ENCODE data around the gene SMIM10.
"Not testable (repeated sequence)": the region's sequence is repeated elsewhere in the genome, so short reads cannot be mapped to it uniquely, and the experiment has no call there.

The SMIM10 gene

DNA sequence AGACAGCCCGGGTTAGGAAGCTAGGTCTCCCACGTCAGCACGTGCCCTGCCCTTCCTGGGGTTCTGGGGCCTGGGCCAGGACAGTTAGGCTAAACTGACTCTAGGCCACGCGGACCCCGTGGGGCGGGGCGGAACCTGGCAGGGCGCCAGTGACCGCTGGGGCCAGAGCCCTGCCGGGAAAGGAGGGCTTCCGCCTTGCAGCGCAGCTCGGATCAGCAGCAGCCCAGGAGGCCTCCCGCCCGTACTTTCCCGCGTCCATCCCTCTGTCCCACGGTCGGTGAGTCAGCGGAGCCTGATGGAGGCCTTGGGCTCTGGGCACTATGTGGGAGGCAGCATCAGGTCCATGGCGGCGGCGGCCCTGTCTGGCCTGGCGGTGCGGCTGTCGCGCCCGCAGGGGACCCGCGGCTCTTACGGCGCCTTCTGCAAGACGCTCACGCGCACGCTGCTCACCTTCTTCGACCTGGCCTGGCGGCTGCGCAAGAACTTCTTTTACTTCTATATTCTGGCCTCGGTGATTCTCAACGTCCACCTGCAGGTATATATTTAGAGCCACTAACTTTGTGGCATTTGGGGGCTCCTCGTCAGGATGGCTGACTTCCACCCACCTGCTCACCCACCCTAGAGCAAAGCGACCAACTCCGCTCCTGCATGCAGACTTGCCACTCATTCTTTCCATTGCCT, at the start of gene SMIM10:
Gene SMIM10, plus strand, starts transcription at position 191 of the 681 bp plus-strand sequence. Its CDS starts 105 bp downstream, at position 296.
- peak in 33 of 56 donors; percentile 0 to 42 (median 5) for DNase-seq

DNA sequence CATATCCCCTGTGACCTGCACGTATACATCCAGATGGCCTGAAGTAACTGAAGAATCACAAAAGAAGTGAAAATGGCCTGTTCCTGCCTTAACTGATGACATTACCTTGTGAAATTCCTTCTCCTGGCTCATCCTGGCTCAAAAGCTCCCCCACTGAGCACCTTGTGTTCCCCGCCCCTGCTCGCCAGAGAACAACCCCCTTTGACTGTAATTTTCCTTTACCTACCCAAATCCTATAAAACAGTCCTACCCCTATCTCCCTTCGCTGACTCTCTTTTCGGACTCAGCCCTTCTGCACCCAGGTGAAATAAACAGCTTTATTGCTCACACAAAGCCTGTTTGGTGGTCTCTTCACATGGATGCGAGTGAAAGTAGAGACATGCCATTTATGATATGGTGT, 44.4 kb upstream of the SMIM10 start:
- not testable (repeated sequence) for DNase-seq

DNA sequence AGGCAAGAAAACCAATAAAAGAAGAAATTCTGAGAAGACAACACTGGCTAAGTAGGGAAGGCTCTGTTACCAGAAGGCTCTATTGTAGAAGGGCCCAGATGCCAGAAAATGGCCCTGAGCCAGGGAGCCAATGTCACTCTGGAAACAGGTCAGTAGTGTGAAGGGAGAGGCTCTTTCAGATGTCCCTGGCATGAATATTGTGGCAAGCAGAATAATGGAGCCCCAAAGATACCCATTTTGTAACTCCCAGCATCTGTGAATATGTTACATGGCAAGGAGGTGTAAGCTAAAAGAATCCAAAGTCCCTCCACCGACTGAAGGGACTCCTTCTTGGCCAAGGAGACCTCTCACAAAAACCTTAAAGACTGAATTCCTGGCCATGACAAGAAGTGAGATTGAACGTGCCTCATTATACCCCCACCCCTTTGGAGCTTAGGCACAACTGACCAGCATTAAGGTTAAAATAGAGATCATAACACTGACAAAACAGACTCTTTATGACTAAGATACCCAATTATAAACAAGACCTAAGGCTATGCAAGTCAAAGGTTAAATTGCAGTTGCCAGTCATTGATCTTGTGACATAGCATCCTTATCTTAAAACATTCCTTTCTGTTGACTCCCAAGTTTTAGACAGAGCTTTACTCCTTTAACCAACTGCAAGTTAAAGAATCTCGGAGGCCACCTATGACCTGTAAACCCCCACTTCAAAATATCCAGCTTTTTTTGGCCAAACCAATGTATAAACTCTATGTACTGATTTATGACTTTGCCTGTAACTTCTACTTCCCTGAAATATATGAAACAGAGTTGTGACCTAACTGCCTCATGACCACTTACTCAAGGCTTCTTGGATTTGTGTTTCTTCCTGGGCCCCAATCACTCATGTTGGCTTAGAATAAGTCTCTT, 42.2 kb upstream of the SMIM10 start:
- DNase-seq = no peak

DNA sequence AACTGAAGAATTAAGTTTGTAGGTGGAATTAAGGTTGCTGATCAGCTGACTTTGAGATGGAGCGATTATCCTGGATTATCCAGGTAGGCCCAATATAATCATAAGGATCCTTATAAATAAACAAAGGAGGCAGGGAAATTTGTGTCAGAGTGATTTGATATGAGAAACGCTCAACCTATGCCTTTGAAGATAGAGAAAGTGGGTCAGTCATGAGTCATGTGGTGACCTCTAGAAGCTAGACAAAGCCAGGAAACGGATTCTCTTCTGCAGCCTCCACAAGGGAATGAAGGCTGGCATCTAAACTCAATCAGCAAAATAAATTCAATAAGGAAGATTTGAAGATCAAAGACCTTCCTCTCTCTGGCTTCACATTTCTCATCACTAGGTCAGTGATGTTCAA, 41.5 kb upstream of the SMIM10 start:
- no peak for DNase-seq

DNA sequence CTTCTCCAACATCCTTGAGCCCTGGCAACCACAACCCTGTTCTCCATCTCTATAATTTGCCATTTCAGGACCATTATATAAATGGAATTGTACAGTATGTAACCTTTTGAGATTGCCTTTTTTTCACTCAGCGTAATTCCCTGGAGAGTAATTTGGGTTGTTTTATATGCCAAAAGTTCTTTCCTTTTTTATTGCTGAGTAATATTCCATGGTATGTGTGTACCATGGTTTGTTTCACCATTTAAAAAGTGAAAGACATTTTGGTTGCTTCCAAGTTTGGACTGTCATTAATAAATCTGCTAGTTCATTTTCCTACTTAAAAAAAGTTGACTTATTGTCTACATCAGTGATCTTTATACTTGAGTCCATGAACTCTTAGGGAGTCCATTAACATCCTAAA, 33.0 kb upstream of the SMIM10 start:
- DNase-seq = no peak

DNA sequence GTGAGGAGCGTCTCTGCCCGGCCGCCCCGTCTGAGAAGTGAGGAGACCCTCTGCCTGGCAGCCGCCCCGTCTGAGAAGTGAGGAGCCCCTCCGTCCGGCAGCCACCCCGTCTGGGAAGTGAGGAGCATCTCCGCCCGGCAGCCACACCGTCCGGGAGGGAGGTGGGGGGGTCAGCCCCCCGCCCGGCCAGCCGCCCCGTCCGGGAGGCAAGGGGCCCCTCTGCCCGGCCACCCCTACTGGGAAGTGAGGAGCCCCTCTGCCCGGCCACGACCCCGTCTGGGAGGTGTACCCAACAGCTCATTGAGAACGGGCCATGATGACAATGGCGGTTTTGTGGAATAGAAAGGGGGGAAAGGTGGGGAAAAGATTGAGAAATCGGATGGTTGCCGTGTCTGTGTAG, 30.4 kb upstream of the SMIM10 start:
- DNase-seq = not testable (repeated sequence)

DNA sequence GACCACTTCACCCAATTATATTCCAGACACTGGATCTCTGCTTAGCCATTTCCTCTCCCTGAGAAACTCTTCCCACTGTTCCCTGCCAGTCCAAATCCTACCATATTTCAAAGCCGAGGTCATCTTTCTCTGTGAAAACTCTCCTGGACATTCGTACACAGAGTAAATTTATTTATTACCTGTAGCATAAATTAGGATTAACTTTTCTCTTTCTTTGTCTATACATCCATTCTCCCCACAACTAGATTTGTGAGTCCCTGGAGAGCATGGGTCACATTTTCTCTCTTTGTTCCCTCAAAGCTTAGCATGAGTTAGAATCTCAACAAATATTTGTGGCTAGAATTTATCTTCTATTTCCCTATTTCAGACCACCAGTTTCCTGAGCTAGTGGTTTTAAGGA, 27.8 kb upstream of the SMIM10 start:
- DNase-seq = no peak

DNA sequence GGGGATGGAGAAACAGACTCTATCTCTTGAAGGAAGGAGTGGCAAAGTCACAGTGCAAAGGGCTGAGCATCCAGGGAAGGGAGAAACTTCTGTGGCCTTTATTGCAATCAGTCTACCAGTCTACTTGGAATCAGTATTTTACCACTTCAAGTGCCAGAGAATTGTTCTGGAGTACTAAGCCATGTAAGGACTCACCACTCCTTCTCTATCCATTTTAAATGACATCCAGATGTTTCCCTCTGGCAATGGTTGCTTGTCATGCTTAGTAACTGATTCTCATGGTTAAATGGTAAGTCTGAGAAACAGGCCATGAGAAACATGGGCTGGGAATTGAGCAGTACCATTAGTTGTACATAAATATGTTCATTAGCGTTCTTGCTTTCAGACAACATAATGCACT, 21.1 kb upstream of the SMIM10 start:
- DNase-seq = no peak

DNA sequence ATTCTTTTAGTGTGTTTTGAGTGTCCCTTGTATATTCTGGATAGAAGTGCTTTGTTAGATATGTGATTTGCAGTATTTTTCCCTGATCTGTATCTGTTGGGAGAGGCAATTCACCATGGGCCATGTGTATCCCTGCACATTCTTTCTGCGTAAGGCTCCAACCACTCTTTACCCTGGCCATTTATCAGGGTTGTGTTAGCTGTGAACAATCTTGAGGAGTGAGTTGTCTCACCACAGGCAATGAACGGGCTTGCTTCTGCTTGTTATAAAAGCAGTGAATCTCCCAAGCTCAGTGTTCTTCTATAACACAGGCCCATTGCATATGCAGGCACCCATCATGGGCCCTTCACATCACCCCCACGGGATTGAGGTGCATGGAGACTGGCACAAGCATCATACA, 18.9 kb upstream of the SMIM10 start:
- DNase-seq = no peak

DNA sequence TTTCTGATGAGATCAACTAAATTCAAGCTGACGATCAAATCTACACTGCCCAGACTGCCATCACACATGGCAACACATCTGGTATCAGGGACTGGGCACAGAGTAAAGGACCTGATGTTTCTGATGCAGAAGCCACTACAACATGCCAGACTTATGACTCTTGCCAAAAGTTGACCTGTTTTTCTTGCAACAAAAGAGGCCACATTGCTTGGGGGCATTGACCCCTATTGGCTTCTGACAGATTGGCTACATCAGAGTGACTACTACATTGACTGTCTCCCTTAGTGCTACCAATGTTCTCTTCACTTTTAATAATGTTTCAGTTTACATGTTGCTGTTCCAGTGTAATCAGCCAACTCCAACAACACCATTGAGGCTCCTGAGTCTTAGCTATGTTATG, 15.3 kb upstream of the SMIM10 start:
- DNase-seq = no peak

DNA sequence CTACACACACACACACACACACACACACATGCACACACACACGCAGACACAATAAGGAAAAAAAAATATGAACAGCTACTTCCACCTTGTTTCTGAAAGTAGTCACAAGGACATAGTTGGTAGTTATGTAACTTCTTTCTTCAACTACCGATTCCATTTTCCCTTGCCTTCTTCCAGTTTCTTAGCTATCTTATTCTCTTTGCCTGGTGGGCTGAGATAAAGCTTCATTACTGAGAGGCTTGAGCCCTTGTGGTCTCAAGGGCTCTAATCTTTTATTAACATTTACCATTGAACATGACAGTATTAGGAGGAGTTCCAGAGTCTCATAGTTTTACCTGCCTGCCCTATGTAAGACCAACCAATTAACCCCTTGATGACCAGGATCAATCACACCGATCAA, 8.9 kb upstream of the SMIM10 start:
- DNase-seq = no peak

DNA sequence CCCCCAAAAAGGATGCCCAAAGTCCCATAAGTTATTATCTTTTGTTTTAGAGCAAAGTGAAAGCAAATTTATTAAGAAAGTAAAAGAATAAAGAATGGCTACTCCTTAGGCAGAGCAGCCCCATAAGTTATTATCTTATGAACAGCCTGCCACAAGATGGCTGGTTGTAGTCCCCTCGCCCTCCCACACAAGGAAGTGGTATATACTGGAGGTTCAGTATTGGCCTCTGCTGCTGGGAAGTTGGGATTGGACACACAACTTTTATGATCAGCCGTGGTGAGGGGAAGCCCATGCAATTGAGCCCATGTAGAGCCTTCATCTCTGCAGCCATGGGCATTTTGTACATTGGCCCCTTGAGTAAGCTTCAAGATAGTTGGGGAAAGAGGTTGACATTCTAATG, 8.0 kb upstream of the SMIM10 start:
- no peak for DNase-seq

DNA sequence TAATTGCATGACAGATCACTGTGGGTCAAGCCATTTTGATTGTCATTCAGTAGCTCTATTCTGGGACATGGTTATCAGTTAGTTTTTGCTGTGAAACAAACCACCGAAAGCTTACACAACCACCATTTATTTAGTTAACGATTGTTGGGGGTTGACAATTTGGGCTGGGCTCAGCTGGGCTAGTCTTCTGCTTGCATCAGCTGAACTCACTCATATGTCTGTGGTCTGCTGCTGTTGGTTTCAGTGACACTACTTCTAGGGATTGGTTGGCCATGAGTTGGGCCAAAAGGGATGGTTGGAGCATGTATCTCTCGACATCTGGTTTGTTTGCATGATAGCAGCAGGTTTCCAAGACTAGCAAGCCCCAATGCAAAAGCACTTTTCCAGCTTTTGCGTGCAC, 5.3 kb upstream of the SMIM10 start:
- no peak for DNase-seq

DNA sequence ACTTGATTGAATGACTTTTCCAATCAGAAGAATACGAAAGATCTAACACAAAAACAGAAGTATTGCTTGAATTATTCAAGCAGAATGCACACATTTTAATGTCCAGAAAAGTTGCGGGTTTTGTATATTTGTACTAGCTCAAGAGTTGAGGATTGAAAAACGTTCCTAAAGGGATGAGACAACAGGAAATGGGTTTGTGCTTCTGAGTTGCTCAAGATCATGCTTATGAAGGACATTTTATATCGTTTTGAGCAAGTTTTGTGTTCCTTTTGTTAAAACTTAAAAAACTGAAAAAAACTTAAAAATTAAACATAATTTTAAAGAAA, 353 bp upstream of the SMIM10 start:
- no peak for DNase-seq

DNA sequence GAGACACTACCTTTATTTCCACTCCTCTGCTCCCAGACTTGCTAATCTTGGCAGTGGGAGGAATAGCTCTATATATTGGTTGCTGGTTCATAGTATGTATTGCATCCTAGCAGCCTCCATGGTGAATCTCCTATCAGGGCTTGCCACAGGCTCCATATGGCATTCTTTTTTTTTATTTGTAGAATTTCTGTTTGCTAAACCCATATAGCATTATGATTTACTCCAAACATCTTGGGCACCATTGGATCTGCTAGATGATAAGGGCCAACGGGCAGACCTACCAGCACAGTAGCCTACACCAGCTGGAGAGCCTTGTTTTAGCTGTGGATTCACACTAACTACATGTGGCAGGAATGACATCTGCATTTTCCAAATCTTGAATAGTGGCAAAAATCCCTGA, 6.9 kb downstream of the SMIM10 start:
- no peak for DNase-seq

DNA sequence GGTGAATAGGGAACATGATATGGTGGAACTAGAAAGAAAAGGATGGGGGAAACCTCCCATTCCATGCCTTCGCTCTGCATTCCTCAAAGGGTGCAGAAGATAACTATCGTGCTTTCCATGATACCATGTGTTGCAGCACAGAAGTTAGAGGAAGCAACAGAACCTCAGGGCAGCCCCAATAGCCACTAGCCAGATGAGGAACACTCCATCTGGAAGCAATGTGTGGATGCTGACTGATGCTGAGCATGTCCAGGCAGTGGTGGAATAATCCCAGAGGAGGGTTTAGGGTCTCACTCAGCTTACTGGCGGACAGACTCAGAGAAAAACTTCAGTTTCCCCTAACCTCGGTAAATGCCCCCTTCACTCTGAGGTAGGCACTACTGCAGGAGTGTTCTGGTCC, 7.5 kb downstream of the SMIM10 start:
- no peak for DNase-seq

DNA sequence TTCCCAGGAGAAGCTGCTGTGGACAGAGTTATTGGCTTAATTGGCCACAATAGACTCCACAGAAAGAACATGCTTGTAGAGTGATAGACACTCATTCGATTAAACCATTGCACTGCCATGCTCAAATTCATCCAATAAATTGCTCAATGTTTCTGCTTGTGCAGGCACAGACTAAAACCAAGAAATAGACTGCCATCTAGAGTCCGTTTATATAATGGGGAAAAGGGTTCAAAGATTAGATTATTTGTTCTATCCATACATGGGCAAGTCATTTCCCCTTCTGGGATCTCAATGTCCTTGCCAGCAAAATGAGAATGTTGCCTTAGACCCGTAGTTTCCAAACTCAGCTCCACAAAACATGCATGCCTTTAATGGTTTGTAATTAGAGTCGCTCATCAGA, 8.7 kb downstream of the SMIM10 start:
- no peak for DNase-seq

DNA sequence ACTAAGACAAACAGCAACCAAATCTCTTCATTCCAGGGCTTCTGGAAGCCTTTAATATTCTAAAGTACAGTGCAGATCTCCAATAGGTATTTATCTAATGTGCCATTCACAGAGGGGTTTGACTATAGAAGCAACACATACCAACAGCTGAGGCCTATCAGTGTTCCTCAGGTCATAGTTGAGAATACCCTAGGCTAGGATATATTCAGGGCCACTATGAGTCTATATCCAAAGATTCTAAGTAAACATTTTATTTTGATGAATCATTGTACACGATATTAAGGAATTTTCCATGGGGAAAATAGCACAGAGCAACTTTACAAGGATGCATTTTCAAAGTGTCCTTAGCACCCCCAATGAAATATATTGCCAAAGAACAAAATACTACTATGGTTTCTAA, 9.7 kb downstream of the SMIM10 start:
- no peak for DNase-seq

DNA sequence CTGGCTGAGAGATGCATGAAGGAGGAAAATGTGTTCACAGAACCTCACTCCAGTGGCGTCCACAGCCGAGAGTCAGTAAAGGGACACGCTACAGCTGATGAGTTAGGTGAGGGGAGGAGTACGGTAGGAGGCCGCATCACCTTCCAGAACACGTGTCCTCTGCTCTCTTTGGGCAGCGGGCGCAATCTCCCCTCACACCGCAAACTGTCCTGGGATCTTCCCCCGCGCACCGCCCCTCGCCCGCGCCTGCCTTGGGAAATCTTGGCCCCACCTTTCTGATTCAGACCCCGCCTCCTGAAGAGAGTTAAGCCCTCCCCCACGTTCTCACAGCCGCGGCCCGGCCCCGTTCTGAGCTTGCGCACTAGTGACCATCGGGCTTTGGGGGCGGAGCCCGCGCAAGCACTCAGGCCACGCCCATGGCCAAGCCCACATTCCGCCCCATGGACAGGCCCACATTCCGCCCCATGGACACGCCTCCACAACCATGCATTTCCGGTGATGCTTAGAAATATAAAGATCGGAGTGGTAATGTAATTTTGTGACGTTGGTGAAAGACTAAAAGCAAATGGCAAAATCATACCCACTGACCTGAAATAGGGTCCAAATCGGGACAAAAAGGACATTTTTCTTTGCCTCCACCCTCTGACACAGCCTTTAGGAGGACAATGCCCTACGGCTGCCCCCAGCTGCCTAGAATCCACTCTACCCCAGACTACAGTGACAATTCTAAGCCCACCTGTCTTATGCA, 13.3 kb downstream of the SMIM10 start:
- peak; percentile 5 to 92 (median 76) for DNase-seq

DNA sequence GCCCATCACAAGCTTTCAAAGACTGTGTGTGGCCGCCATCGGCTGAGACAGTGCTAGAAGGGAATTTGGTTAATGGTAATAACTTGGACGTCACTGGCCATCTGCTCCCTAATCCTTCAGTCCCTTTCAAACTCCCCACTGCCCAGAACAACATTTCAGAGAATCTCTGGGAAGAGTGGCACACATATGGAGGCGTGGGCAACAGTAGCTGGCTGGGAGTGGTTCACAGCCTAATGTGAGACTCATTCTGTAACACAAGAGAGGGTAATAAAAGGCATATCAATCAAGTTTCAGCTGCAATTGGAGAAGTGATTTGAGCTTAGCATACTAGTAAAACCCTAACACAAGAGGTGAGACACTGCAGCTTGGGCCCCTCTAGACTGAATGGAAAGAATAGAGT, 15.4 kb downstream of the SMIM10 start:
- DNase-seq = no peak

DNA sequence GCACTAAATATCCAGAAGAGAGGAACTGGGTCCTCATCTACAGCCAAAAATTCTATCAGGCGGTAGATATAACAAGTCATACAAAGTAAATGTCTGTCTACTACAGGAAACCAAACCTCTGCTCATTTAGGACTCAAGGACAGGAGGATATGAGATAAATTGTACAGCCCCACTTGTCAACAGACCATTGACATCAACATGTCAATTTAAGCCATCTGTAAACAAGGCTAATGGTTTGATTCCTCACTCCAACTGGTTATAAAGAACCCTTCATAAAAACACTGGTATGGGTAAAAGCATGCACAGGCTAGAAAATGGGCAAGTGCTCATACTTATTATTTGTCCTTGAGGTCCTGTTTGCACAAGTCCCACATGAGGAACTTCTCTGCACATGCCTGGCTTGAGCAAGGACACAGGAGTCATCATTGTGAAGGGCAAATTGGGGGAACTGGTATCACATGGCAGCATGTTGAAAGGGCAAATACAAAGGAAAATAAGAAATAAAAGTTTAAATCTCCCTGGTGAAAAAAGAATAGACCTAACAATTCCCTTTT, 18.3 kb downstream of the SMIM10 start:
- no peak for DNase-seq

DNA sequence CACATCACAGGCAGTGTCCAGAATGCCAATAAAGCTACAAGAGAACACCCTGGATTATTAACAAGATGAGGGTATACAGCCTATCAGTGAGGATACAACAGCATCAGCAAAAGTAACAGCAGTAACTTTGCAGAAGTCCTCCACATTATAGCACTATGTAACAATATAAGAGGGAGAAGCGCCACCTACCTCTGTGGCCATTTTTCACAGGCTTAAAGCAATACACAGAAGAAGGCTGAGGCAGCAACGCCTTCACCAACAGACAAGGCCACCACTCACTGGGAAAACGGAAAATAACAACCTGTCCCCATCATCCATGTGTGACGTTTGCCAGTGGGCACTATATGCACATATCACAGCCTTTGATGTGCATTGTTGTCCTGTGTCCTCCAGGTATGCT, 19.0 kb downstream of the SMIM10 start:
- no peak for DNase-seq
